ENCODE results near the gene CLEC20A.

Gene CLEC20A

DNA sequence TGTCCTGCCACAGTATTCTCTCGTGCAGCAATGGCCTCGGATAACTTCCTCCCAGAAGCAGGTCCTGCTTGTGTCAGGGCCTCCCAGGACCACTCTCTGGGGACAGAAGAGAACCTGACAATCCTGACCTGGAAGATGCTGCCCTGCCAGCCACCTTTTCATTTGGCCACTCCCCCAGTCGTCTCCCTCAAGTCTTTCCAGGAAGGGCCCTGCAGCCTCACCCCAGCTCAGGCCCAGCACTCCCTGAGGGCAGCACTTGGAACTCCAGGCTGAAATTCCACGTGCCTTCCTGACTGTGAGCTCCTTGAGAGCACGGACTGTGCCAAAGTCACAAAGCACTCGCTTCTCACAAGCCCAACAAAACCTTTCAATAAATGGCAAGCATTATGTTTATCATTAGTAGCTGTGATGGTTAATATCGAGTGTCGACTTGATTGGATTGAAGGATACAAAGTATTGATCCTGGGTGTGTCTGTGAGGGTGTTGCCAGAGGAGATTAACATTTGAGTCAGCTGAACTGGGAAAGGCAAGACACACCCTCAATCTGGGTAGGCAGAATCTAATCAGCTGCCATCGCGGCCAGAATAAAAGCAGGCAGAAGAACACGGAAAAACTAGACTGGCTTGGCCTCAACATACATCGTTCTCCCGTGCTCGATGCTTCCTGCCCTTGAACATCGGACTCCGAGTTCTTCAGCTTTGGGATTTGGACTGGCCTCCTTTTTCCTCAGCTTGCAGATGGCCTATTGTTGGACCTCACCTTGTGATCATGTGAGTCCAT is 2.3 kb upstream of the CLEC20A start:
- no peak for DNase-seq

GRCh38 chr1:178497903-178498478 is 1.2 kb upstream of the CLEC20A start:
- DNase-seq = no peak

- DNase-seq = no peak
Observed at GRCh38 chr1:178495741-178496409, 889 bp downstream of the CLEC20A start.

DNA sequence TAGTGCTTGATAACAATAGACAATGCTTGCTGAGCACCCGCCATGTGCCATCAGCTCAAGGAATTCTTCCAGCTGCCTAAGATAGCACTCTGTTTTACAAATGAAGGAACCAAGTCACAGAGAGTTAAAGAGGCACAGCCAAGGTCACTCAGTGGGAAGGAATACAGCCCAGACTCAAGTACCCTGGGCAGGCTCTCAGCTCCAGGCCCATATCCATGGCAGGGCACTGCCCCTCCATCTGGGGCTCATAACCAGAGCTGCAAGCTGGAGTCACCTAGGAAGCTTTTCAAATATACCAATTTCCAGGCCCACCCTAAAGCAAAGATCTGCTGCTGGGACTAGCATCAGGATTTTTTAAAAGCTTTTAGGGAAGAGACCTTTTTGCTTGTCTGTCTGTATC is 1.6 kb downstream of the CLEC20A start:
- no peak for DNase-seq

DNA sequence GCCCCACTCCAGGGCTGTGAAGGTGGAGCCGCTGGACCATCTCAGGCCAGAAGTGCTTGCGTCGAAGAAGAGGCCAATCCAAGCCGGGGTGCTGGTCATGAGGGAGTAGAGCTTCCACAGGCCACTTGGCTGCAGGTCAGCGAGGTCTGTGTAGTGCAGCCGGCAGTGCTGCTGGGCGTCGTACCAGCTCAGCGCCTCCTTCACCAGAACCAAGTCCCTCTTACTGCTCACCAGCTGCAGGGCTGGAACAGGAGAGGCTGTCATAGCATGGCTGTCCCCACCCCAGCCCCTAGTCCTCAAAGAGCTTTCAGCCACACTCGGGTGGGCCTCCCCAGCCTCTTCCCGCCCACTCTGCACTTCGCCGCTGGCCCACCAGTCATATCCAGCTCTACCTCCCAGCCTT is 2.2 kb downstream of the CLEC20A start:
- no peak for DNase-seq

DNA sequence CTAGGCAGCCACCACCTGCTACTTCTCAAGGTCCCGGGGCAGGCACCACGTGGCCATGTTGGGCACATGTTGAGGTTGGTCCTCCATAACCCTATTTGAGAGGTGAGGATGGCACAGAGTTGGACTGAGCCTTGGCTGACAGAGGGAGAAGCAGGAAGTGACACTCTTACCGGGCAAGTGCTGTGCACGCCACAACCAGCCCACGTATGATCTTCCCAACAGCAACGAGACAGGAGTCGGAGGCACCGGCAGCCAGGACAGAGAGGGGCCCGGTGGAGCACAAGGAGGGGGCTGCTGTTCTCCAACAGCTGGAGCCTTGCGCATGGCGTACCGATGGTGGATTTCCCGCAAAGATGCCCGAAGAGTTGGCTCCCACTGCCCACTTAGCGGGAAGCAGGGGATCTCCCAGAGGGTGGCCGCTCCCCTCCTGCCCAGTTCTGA is 3.4 kb downstream of the CLEC20A start:
- no peak for DNase-seq

DNA sequence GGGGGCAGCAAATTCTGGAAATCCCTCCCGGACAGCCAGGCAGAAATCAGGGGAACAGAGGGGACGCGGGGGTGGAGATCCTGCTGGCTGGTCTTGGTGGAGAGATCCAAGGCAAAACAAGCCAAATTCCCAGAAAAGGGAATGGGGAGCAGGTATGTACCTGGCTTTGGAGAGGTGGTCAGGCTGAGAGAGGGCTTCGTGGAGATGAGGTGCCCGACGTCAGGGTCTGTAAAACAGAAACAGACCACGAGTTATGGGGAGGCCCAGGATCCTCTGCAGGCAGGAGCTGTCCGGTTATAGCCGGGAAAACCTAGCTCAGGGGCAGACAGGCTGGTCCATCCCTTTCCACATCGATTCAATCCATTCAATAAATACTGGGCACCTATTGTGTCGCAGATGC is 4.4 kb downstream of the CLEC20A start:
- no peak for DNase-seq

DNA sequence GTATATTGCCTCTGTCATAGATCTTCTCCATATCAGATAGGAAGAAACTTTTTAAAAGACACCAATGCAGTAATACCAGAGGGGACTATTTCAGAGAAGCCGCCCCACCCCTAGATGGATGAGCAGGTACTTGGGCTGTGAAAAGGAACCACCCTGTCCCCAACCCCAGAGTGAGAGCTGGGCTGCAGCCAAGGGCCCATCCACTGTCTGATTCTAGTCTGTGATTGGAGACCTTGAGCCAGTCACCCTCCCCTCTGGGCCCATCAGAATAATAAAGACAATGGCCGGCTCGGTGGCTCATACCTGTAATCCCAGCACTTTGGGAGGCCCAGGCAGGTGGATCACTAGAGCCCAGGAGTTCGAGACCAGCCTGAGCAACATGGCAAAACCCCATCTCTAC is 5.0 kb downstream of the CLEC20A start:
- no peak for DNase-seq

DNA sequence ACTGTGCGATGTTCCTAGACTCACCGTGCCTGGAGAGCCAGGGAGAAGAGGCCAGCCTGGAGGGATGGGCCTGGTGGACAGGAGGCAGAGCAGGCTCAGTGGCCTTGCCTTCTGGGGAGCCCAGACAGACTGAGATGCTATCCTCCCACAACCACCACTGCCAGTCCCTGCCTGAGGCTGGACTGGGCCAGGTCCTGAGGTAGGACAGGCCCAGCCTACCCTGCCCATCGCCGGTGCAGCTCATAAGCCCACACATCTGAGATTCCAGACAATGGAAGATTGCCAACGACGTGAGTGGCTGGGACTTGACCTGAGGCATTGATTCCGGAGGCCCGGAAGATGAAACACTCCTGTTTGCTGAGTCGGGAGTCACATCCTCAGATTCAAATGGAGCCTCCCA is 5.8 kb downstream of the CLEC20A start:
- no peak for DNase-seq

DNA sequence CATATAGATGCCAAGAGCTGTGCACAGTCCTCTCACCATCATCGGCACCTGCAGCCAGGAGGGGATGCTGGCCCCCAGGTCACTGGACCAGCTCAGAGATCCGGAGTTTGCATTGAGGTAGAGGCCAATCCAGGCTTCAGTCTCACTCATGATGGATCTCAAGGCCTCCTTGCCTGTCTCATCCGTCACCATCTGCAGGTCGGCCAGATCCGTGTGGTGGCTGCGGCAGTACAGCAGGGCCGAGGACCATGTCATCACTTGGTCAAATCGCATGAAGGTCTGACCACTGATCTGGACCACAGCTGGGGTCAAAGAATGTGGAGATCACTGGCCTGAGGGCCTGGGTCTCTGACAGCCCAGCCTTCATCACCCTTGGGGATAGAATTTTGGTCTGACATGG is 6.6 kb downstream of the CLEC20A start:
- DNase-seq = no peak

GRCh38 chr1:178489399-178489798 is 7.4 kb downstream of the CLEC20A start:
- DNase-seq = no peak

- DNase-seq = no peak
Observed at GRCh38 chr1:178488393-178488792, 8.4 kb downstream of the CLEC20A start.

- DNase-seq = no peak
Observed at GRCh38 chr1:178487070-178487615, 9.6 kb downstream of the CLEC20A start.

DNA sequence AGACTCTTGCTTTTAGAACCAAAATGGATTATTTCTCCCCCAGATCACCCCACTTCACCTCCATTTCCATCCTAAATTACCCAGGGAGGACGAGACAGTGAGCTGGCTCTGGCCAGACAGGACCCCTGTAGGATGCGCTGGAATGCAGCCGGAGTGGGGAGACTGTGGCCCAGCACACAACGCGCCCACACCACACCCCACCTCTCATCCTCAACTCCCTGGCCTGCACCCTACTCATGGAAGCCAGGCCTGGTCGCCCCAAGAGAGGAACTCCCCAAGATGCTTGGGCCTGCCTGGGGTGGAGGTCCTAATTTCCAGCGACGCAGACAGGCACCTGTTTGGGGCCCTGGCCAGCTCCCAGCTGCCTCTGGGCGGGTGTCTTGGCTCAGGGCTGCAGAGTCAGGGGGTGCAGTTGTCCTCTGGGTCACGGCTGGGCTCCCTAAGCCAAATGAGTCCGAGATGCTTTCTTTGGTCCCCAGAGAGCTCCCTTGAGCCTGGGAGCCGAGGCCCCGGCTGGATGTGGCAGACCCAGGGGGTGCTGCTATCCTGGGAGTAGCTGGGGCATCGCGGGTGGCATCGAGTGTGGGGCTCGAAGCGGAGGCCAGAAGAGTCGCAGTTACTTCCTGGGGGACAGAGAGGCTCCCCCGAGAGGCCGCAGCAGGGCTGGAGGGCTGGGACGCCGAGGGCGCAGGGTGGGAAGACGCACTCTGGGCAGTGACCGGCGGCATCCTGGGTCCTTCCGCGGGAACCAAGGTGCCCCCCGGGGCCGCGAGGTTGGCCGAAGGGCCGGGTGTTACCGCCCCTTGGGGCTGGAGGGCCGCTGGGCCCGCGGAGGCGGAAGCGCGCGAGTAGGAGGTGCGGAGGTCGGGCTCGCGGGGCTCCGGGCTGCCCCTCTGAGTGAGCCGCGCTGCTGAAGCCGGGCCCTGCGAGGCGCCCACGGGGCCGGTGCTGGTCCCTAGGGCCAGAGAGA is 10.4 kb downstream of the CLEC20A start:
- no peak for DNase-seq

- no peak for DNase-seq
Observed at GRCh38 chr1:178485541-178485981, 11.2 kb downstream of the CLEC20A start.

GRCh38 chr1:178484698-178485225 is 12.0 kb downstream of the CLEC20A start:
- no peak for DNase-seq

- no peak for DNase-seq
Observed at GRCh38 chr1:178483251-178483957, 13.4 kb downstream of the CLEC20A start.

- no peak for DNase-seq
Observed at GRCh38 chr1:178477841-178478240, 18.9 kb downstream of the CLEC20A start.

GRCh38 chr1:178477373-178477772 is 19.4 kb downstream of the CLEC20A start:
- DNase-seq = no peak

DNA sequence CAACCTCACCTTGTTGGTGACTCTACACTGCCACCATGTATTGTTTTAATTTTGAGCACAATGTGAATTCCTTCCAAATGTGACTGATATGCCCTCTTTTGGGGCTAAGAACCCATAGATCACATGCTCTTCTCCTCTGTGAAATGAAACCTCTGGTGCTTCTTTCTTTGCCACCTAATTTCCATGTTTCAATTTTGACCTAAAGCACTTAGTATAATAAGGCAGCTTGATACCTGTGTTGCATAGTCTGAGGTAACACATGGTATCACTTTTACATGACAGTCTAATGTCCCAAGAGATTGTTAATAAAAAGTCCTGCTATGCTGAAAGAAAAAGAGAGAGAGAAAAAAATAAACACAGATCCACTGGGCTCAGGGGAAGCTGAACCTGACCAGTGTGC is 24.2 kb downstream of the CLEC20A start:
- DNase-seq = no peak

- no peak for DNase-seq
Observed at GRCh38 chr1:178470411-178470960, 26.3 kb downstream of the CLEC20A start.
